GM23338 (cell line): ENCODE measurements around the gene TENM4. TPM values are rescaled to one million over a fixed set of nuclear protein-coding genes. Genes with fewer than 3 reads are reported as not detected.

Source experiments
- ATAC-seq: fragments of 200-7000 bp; cut with Tn5 transposase; 3 replicates; pipeline ENCODE4 v1.9.1; 2020
- DNase-seq: peaks from one replicate; pipeline ENCODE4 v3.0.0-alpha.2; 2015; ENCODE audit warnings: low spot score
- H2AFZ ChIP-seq: fragments of 200-600 bp; sonication (generic); 2 replicates; pipeline ENCODE4 v1.8.0; 2016; ENCODE audit warnings: antibody characterized with exemption, mild to moderate bottlenecking, moderate library complexity
- H3F3A ChIP-seq: fragments of 200-600 bp; sonication (generic); replicated peaks from 2 replicates; pipeline ENCODE4 v1.8.0; 2017; ENCODE audit warnings: antibody characterized with exemption, mixed run types, low read depth
- H3K27ac ChIP-seq: fragments of 200-600 bp; sonication (generic); 2 replicates; pipeline ENCODE4 v1.6.1; 2016; ENCODE audit warnings: low read depth
- H3K27me3 ChIP-seq: fragments of 200-600 bp; sonication (generic); 2 replicates; pipeline ENCODE4 v1.8.0; 2016; ENCODE audit warnings: mild to moderate bottlenecking, mixed run types, moderate library complexity; ENCODE audit not compliant: insufficient read depth
- H3K36me3 ChIP-seq: fragments of 200-600 bp; sonication (generic); 2 replicates; pipeline ENCODE4 v1.8.0; 2016; ENCODE audit warnings: mild to moderate bottlenecking; ENCODE audit not compliant: insufficient read depth
- H3K4me1 ChIP-seq: fragments of 200-600 bp; sonication (generic); 2 replicates; pipeline ENCODE4 v1.8.0; 2016; ENCODE audit warnings: mild to moderate bottlenecking, moderate library complexity; ENCODE audit not compliant: insufficient read depth
- H3K4me2 ChIP-seq: fragments of 200-600 bp; sonication (generic); 2 replicates; pipeline ENCODE4 v1.7.1; 2017; ENCODE audit warnings: mixed run types
- H3K4me3 ChIP-seq: fragments of 200-600 bp; sonication (generic); 2 replicates; pipeline ENCODE4 v1.6.1; 2016; ENCODE audit warnings: mixed run types
- H3K79me2 ChIP-seq: fragments of 200-600 bp; sonication (generic); replicated peaks from 2 replicates; pipeline ENCODE4 v1.8.0; 2017; ENCODE audit warnings: mild to moderate bottlenecking; ENCODE audit not compliant: insufficient read depth
- H3K9me2 ChIP-seq: fragments of 200-600 bp; sonication (generic); 2 replicates; pipeline ENCODE4 v1.8.0; 2017; ENCODE audit not compliant: insufficient read depth
- H4K20me1 ChIP-seq: fragments of 200-600 bp; sonication (generic); replicated peaks from 2 replicates; pipeline ENCODE4 v1.8.0; 2017; ENCODE audit warnings: mild to moderate bottlenecking; ENCODE audit not compliant: insufficient read depth
- H3K27ac Mint-ChIP-seq: 2 replicates; pipeline ENCODE4 v1.8.0; 2020; ENCODE audit warnings: inconsistent platforms, mild to moderate bottlenecking, moderate library complexity, mixed read lengths
- H3K27me3 Mint-ChIP-seq: 3 replicates; pipeline ENCODE4 v1.8.0; 2022; ENCODE audit warnings: low read depth, mild to moderate bottlenecking, moderate library complexity, mixed read lengths, inconsistent platforms; ENCODE audit not compliant: insufficient read depth, poor library complexity
- H3K36me3 Mint-ChIP-seq: 3 replicates; pipeline ENCODE4 v1.8.0; 2021; ENCODE audit warnings: low read depth, mild to moderate bottlenecking, inconsistent platforms, moderate library complexity, mixed read lengths
- H3K4me1 Mint-ChIP-seq: 3 replicates; pipeline ENCODE4 v1.8.0; 2020; ENCODE audit warnings: mild to moderate bottlenecking, inconsistent platforms, mixed read lengths
- H3K4me3 Mint-ChIP-seq: 3 replicates; pipeline ENCODE4 v1.8.0; 2021; ENCODE audit warnings: moderate library complexity, mild to moderate bottlenecking, inconsistent platforms, mixed read lengths
- H3K9me3 Mint-ChIP-seq: 3 replicates; pipeline ENCODE4 v1.8.0; 2020; ENCODE audit warnings: moderate library complexity, mild to moderate bottlenecking, inconsistent platforms, mixed read lengths
- CREB1 ChIP-seq: fragments of 250-450 bp; sonication (Bioruptor Pico); IDR thresholded peaks from 2 replicates; pipeline ENCODE4 v1.5.0; 2020; ENCODE audit warnings: low read depth, mild to moderate bottlenecking, moderate library complexity
- ETS1 ChIP-seq: IDR thresholded peaks from 2 replicates; pipeline ENCODE4 v1.6.1; 2016; ENCODE audit warnings: antibody characterized with exemption
- EZH2 ChIP-seq: fragments of 200-600 bp; sonication (generic); IDR thresholded peaks from one replicate; pipeline ENCODE4 v1.8.0; 2017; ENCODE audit warnings: antibody characterized with exemption, mild to moderate bottlenecking, low read depth; ENCODE audit not compliant: unreplicated experiment
- EZH2phosphoT487 ChIP-seq: fragments of 200-600 bp; sonication (generic); IDR thresholded peaks from one replicate; pipeline ENCODE4 v1.8.1; 2018; ENCODE audit warnings: antibody characterized with exemption; ENCODE audit not compliant: unreplicated experiment
- JUNB ChIP-seq: IDR thresholded peaks from one replicate; pipeline ENCODE4 v1.6.1; 2016; ENCODE audit warnings: antibody characterized with exemption; ENCODE audit not compliant: unreplicated experiment
- NANOG ChIP-seq: IDR thresholded peaks from 2 replicates; pipeline ENCODE4 v1.6.1; 2016; ENCODE audit warnings: antibody characterized with exemption, borderline replicate concordance
- POLR2AphosphoS5 ChIP-seq: IDR thresholded peaks from 2 replicates; pipeline ENCODE4 v1.6.1; 2016; ENCODE audit warnings: antibody characterized with exemption, low read depth
- REST ChIP-seq: IDR thresholded peaks from one replicate; pipeline ENCODE4 v1.6.1; 2018; ENCODE audit warnings: antibody characterized with exemption; ENCODE audit not compliant: unreplicated experiment
- STAT1 ChIP-seq: IDR thresholded peaks from one replicate; pipeline ENCODE4 v1.6.1; 2016; ENCODE audit warnings: antibody characterized with exemption; ENCODE audit not compliant: unreplicated experiment
- ZNF114 ChIP-seq: fragments of 250-450 bp; sonication (Bioruptor Pico); IDR thresholded peaks from 2 replicates; pipeline ENCODE4 v1.5.0; 2020; ENCODE audit warnings: mild to moderate bottlenecking, moderate library complexity
- ZNF331 ChIP-seq: fragments of 250-450 bp; sonication (Bioruptor Pico); IDR thresholded peaks from 2 replicates; pipeline ENCODE4 v1.5.0; 2020; ENCODE audit warnings: low read depth, mild to moderate bottlenecking, moderate library complexity
- polyA plus RNA-seq: library from polyadenylated mRNA; unstranded; fragments of >200 nt; fragmentation: Nextera tagmentation; extraction: Ambion mirVana; gene quantifications from 2 replicates; pipeline ENCODE4 v1.2.1, GENCODE V29; 2016
- total RNA-seq: library from RNA; depleted of rRNA; stranded (reverse); fragments of >200 nt; shearing (Covaris generic); gene quantifications from 2 replicates; pipeline ENCODE4 v1.2.3, GENCODE V29; 2014
- TF ChIP-seq, protein P1 (sequence below), 2 experiments: fragments of 200-600 bp in 1 of 2; sonication (generic) in 1 of 2; conservative IDR thresholded peaks; 2 replicates each; pipeline versions ENCODE4 v1.5.1 to v1.6.1; 2016 to 2017; ENCODE audit warnings: antibody characterized with exemption in 2 of 2, low read depth in 2 of 2, mild to moderate bottlenecking in 2 of 2, moderate library complexity in 1 of 2
- TF ChIP-seq, protein P2 (sequence below): fragments of 250-450 bp; sonication (Bioruptor Pico); IDR thresholded peaks from 2 replicates; pipeline ENCODE4 v1.5.0; 2020; ENCODE audit warnings: mild to moderate bottlenecking, moderate library complexity

Gene TENM4
- total and polyA plus RNA-seq, 2 experiments from 2014 or later = 7.3 TPM

- Histone ChIP-seq H3K9me2 (no peaks in the 10 kb centered on the region), H4K20me1 (no peaks in the 10 kb centered on the region), H2AFZ (no peak overlapping the region), H3K27ac (no peak overlapping the region), H3K27me3 (no peaks in the 10 kb centered on the region), H3K4me2 (no peak overlapping the region), H3K4me1 (no peaks in the 10 kb centered on the region), H3K4me3 (no peak overlapping the region), H3F3A (no peaks in the 10 kb centered on the region), H3K36me3 (no peaks in the 10 kb centered on the region), H3K79me2 (no peaks in the 10 kb centered on the region)
- Mint-ChIP-seq H3K27me3 (peaks cover 2% of the 10 kb centered on the region), H3K27ac (no peak overlapping the region), H3K9me3 (no peaks in the 10 kb centered on the region; the same call in 1 of the 3 replicates), H3K4me1 (peaks cover 11% of the 10 kb centered on the region; the same call in 2 of the 3 replicates), H3K36me3 (no peaks in the 10 kb centered on the region), H3K4me3 (no peak overlapping the region)
- DNase-seq (no peak), ATAC-seq (no peak)
- TF ChIP-seq ETS1 (no peak), NANOG (no peak), STAT1 (no peak), POLR2AphosphoS5 (no peak), EZH2 (no peak), JUNB (no peak), ZNF114 (CRISPR knock-in tag) (no peak), EZH2phosphoT487 (no peak), CREB1 (CRISPR knock-in tag) (no peak), REST (no peak), ZNF331 (no peak)
- TF ChIP-seq, protein P1, sequence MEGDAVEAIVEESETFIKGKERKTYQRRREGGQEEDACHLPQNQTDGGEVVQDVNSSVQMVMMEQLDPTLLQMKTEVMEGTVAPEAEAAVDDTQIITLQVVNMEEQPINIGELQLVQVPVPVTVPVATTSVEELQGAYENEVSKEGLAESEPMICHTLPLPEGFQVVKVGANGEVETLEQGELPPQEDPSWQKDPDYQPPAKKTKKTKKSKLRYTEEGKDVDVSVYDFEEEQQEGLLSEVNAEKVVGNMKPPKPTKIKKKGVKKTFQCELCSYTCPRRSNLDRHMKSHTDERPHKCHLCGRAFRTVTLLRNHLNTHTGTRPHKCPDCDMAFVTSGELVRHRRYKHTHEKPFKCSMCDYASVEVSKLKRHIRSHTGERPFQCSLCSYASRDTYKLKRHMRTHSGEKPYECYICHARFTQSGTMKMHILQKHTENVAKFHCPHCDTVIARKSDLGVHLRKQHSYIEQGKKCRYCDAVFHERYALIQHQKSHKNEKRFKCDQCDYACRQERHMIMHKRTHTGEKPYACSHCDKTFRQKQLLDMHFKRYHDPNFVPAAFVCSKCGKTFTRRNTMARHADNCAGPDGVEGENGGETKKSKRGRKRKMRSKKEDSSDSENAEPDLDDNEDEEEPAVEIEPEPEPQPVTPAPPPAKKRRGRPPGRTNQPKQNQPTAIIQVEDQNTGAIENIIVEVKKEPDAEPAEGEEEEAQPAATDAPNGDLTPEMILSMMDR (conservative IDR thresholded peaks at IDR 0.05; ENCODE audit: low read depth in 2 of 2) = no peak
- TF ChIP-seq, protein P2, sequence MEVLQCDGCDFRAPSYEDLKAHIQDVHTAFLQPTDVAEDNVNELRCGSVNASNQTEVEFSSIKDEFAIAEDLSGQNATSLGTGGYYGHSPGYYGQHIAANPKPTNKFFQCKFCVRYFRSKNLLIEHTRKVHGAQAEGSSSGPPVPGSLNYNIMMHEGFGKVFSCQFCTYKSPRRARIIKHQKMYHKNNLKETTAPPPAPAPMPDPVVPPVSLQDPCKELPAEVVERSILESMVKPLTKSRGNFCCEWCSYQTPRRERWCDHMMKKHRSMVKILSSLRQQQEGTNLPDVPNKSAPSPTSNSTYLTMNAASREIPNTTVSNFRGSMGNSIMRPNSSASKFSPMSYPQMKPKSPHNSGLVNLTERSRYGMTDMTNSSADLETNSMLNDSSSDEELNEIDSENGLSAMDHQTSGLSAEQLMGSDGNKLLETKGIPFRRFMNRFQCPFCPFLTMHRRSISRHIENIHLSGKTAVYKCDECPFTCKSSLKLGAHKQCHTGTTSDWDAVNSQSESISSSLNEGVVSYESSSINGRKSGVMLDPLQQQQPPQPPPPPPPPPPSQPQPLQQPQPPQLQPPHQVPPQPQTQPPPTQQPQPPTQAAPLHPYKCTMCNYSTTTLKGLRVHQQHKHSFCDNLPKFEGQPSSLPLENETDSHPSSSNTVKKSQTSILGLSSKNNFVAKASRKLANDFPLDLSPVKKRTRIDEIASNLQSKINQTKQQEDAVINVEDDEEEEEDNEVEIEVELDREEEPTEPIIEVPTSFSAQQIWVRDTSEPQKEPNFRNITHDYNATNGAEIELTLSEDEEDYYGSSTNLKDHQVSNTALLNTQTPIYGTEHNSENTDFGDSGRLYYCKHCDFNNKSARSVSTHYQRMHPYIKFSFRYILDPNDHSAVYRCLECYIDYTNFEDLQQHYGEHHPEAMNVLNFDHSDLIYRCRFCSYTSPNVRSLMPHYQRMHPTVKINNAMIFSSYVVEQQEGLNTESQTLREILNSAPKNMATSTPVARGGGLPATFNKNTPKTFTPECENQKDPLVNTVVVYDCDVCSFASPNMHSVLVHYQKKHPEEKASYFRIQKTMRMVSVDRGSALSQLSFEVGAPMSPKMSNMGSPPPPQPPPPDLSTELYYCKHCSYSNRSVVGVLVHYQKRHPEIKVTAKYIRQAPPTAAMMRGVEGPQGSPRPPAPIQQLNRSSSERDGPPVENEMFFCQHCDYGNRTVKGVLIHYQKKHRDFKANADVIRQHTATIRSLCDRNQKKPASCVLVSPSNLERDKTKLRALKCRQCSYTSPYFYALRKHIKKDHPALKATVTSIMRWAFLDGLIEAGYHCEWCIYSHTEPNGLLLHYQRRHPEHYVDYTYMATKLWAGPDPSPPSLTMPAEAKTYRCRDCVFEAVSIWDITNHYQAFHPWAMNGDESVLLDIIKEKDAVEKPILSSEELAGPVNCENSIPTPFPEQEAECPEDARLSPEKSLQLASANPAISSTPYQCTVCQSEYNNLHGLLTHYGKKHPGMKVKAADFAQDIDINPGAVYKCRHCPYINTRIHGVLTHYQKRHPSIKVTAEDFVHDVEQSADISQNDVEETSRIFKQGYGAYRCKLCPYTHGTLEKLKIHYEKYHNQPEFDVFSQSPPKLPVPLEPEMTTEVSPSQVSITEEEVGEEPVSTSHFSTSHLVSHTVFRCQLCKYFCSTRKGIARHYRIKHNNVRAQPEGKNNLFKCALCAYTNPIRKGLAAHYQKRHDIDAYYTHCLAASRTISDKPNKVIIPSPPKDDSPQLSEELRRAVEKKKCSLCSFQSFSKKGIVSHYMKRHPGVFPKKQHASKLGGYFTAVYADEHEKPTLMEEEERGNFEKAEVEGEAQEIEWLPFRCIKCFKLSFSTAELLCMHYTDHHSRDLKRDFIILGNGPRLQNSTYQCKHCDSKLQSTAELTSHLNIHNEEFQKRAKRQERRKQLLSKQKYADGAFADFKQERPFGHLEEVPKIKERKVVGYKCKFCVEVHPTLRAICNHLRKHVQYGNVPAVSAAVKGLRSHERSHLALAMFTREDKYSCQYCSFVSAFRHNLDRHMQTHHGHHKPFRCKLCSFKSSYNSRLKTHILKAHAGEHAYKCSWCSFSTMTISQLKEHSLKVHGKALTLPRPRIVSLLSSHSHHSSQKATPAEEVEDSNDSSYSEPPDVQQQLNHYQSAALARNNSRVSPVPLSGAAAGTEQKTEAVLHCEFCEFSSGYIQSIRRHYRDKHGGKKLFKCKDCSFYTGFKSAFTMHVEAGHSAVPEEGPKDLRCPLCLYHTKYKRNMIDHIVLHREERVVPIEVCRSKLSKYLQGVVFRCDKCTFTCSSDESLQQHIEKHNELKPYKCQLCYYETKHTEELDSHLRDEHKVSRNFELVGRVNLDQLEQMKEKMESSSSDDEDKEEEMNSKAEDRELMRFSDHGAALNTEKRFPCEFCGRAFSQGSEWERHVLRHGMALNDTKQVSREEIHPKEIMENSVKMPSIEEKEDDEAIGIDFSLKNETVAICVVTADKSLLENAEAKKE (CRISPR knock-in tag) = no peak
Observed at GRCh38 chr11:79116600-79116999, 324.2 kb downstream of the TENM4 start.
